Measurements from ENCODE around the gene M1AP. TPM values are rescaled to one million over a fixed set of nuclear protein-coding genes. Genes with fewer than 3 reads are reported as not detected.

Gene M1AP
- total and polyA plus RNA-seq, 2 donors (not counting 1 experiment from before 2014, with no cell fraction given), result not detected

- TF ChIP-seq, protein P1, sequence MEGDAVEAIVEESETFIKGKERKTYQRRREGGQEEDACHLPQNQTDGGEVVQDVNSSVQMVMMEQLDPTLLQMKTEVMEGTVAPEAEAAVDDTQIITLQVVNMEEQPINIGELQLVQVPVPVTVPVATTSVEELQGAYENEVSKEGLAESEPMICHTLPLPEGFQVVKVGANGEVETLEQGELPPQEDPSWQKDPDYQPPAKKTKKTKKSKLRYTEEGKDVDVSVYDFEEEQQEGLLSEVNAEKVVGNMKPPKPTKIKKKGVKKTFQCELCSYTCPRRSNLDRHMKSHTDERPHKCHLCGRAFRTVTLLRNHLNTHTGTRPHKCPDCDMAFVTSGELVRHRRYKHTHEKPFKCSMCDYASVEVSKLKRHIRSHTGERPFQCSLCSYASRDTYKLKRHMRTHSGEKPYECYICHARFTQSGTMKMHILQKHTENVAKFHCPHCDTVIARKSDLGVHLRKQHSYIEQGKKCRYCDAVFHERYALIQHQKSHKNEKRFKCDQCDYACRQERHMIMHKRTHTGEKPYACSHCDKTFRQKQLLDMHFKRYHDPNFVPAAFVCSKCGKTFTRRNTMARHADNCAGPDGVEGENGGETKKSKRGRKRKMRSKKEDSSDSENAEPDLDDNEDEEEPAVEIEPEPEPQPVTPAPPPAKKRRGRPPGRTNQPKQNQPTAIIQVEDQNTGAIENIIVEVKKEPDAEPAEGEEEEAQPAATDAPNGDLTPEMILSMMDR (conservative IDR thresholded peaks at IDR 0.05 in 1 of 2, IDR thresholded peaks at IDR 0.05 in 1 of 2; ENCODE audit: low read depth in 1 of 2, low read length in 2 of 2), result no peak
- no peak for TF ChIP-seq EZH2 (IDR thresholded peaks at IDR 0.05; ENCODE audit: low read length, missing control alignments)
- Histone ChIP-seq H3K27me3 (ENCODE audit: control insufficient read depth, insufficient read depth, low read length) (peaks cover 20% of the 10 kb centered on the region), H4K20me1 (ENCODE audit: control insufficient read depth, extremely low read depth, insufficient read depth, low read length) (no peaks in the 10 kb centered on the region), H3K9me3 (ENCODE audit: control insufficient read depth, insufficient read depth, low read depth, low read length) (no peaks in the 10 kb centered on the region), H3K4me2 (ENCODE audit: extremely low read depth, insufficient read depth, low read length) (no peak overlapping the region), H3K4me1 (ENCODE audit: control insufficient read depth, extremely low read depth, insufficient read depth, low read length) (no peaks in the 10 kb centered on the region), H3K79me2 (ENCODE audit: control insufficient read depth, insufficient read depth, low read length) (no peaks in the 10 kb centered on the region), H2AFZ (ENCODE audit: low read length) (no peak overlapping the region), H3K27ac (ENCODE audit: insufficient read depth, low read length) (no peak overlapping the region), H3K9ac (ENCODE audit: insufficient read depth, low read length) (no peak overlapping the region), H3K4me3 (replicated peaks in 1 of 4; ENCODE audit: control extremely low read depth in 1 of 4, insufficient read depth in 1 of 4, low read depth in 3 of 4, low read length in 4 of 4) (no peak overlapping the region), H3K36me3 (ENCODE audit: control insufficient read depth, insufficient read depth, low read length) (no peaks in the 10 kb centered on the region)
- DNase-seq (ENCODE audit: low read depth in 2 of 2), result no peak
These were observed 28.4 kb downstream of the M1AP start for GRCh38 chr2:74619651-74620297.

DNA sequence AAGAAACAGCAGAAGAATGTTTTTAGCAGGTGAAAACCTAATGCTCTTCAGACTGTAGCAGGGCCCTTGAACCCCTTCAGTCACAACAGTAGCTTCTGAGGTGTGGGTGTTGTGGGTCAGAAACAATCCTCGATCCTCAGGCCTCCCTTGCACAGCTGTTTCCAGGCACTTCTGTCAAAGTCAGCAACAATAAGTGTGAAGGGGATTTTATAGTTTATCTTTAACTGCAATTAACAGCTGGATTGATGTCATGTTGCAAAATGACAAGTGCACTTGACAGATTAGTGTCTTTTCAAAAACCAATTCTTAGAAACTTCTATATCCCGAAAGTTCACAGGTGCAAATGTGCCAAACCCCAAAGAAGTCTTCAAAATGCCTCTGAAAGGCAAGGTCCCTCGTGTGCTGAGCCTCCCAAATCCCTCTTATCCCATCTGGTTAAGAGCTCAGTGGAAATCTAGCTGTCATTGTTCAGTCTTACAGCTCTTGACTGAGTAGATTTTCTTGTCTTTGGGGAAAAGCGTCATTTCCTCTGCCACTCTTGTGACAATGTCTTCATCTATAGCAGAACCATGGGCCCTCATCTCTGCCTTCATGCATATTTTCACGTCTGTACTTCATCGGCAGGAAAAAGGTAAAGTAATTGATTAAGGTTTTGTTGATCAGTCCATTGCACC is 29.6 kb downstream of the M1AP start:
- Histone ChIP-seq H3K9ac (ENCODE audit: insufficient read depth, low read length) (no peak overlapping the region), H3K4me3 (replicated peaks in 1 of 4; ENCODE audit: control extremely low read depth in 1 of 4, insufficient read depth in 1 of 4, low read depth in 3 of 4, low read length in 4 of 4) (no peak overlapping the region), H3K4me2 (ENCODE audit: extremely low read depth, insufficient read depth, low read length) (no peak overlapping the region), H3K36me3 (ENCODE audit: control insufficient read depth, insufficient read depth, low read length) (no peaks in the 10 kb centered on the region), H4K20me1 (ENCODE audit: control insufficient read depth, extremely low read depth, insufficient read depth, low read length) (no peaks in the 10 kb centered on the region), H3K27me3 (ENCODE audit: control insufficient read depth, insufficient read depth, low read length) (peaks cover 25% of the 10 kb centered on the region), H3K27ac (ENCODE audit: insufficient read depth, low read length) (no peak overlapping the region), H2AFZ (ENCODE audit: low read length) (no peak overlapping the region), H3K9me3 (ENCODE audit: control insufficient read depth, insufficient read depth, low read depth, low read length) (no peaks in the 10 kb centered on the region), H3K79me2 (ENCODE audit: control insufficient read depth, insufficient read depth, low read length) (no peaks in the 10 kb centered on the region), H3K4me1 (ENCODE audit: control insufficient read depth, extremely low read depth, insufficient read depth, low read length) (no peaks in the 10 kb centered on the region)
- no peak for DNase-seq (ENCODE audit: low read depth in 2 of 2)
- TF ChIP-seq, protein P1 (conservative IDR thresholded peaks at IDR 0.05 in 1 of 2, IDR thresholded peaks at IDR 0.05 in 1 of 2; ENCODE audit: low read depth in 1 of 2, low read length in 2 of 2), result no peak
- TF ChIP-seq EZH2 (IDR thresholded peaks at IDR 0.05; ENCODE audit: low read length, missing control alignments), result no peak

GRCh38 chr2:74617122-74617521 is 31.0 kb downstream of the M1AP start:
- DNase-seq (ENCODE audit: low read depth in 2 of 2), result no peak
- H3K4me2 ChIP-seq (ENCODE audit: extremely low read depth, insufficient read depth, low read length), result no peak overlapping the region
- no peak overlapping the region for H3K4me3 ChIP-seq (replicated peaks in 1 of 4; ENCODE audit: control extremely low read depth in 1 of 4, insufficient read depth in 1 of 4, low read depth in 3 of 4, low read length in 4 of 4)
- no peaks in the 10 kb centered on the region for H3K79me2 ChIP-seq (ENCODE audit: control insufficient read depth, insufficient read depth, low read length)
- H3K36me3 ChIP-seq (ENCODE audit: control insufficient read depth, insufficient read depth, low read length), result no peaks in the 10 kb centered on the region
- H2AFZ ChIP-seq (ENCODE audit: low read length), result no peak overlapping the region
- H3K9me3 ChIP-seq (ENCODE audit: control insufficient read depth, insufficient read depth, low read depth, low read length), result no peaks in the 10 kb centered on the region
- H3K27ac ChIP-seq (ENCODE audit: insufficient read depth, low read length), result no peak overlapping the region
- TF ChIP-seq, protein P1 (conservative IDR thresholded peaks at IDR 0.05 in 1 of 2, IDR thresholded peaks at IDR 0.05 in 1 of 2; ENCODE audit: low read depth in 1 of 2, low read length in 2 of 2), result no peak
- TF ChIP-seq EZH2 (IDR thresholded peaks at IDR 0.05; ENCODE audit: low read length, missing control alignments), result no peak
- peaks cover 30% of the 10 kb centered on the region for H3K27me3 ChIP-seq (ENCODE audit: control insufficient read depth, insufficient read depth, low read length)
- H3K4me1 ChIP-seq (ENCODE audit: control insufficient read depth, extremely low read depth, insufficient read depth, low read length), result no peaks in the 10 kb centered on the region
- no peaks in the 10 kb centered on the region for H4K20me1 ChIP-seq (ENCODE audit: control insufficient read depth, extremely low read depth, insufficient read depth, low read length)
- no peak overlapping the region for H3K9ac ChIP-seq (ENCODE audit: insufficient read depth, low read length)

Measured in fibroblast of lung (primary cell).